GM19035 (cell line): ENCODE measurements around the gene ALG2.
A peak's percentile ranks its signal among the peaks of the same experiment; 100 is the strongest.

ENCODE experiments used
- ATAC-seq: cut with Tn5 transposase; IDR thresholded peaks from one replicate; pipeline ENCODE4 v1.9.1; 2021; ENCODE audit not compliant: unreplicated experiment

The ALG2 gene, protein sequence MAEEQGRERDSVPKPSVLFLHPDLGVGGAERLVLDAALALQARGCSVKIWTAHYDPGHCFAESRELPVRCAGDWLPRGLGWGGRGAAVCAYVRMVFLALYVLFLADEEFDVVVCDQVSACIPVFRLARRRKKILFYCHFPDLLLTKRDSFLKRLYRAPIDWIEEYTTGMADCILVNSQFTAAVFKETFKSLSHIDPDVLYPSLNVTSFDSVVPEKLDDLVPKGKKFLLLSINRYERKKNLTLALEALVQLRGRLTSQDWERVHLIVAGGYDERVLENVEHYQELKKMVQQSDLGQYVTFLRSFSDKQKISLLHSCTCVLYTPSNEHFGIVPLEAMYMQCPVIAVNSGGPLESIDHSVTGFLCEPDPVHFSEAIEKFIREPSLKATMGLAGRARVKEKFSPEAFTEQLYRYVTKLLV

GRCh38 chr9:99221621-99222415 is at the start of gene ALG2, which contains the start of gene SEC61B:
TSS of gene ALG2 (minus strand) at chr9:99221942. CDS start at chr9:99221894, 48 bp downstream.
TSS of gene SEC61B (plus strand) at chr9:99222282. CDS start at chr9:99222364, 82 bp downstream.
- peak; percentile 92 for ATAC-seq

- no peak for ATAC-seq
Measured at GRCh38 chr9:99270491-99270890, 48.7 kb upstream of the ALG2 start.

DNA sequence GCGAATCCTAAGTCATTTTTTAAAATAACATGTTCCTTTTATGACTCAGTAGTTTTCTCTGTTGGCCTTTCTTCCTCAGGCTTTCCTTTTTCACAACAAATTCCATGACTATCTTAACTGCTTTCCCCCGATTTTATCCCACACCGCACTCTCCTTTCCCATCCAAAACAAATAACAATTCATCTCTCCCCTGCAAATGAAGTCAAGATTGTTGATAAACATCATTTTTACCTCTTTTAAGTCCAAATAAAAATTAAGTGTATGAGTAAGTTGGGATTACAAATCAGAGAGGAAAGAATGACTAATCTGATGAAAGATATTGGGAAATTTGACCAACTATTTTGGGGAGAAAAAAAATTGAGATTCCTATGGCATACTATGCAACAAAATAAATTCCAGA is 47.7 kb upstream of the ALG2 start:
- ATAC-seq: no peak

GRCh38 chr9:99266255-99267023 is 44.7 kb upstream of the ALG2 start:
- peak; percentile 56 for ATAC-seq

DNA sequence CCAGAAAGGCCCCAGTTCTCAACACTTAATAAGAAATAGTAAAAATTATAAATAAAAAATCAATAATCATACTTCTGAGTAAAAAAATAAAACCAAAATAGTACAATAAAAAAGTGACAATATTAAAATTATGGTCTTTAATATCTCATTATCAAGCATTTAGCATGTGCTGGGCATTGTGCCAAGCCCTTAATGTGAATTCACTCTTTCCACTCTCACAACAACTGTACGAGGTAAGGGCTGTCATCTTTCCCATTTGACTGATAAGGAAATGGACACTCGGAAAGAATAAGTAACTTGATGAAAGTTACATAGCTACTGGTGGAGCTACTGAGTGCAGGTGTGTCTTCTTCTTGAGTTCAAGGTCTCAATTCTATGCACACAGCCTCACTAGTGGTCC is 43.9 kb upstream of the ALG2 start:
- no peak for ATAC-seq

GRCh38 chr9:99264070-99264680 is 42.4 kb upstream of the ALG2 start:
- ATAC-seq: no peak

- peak; percentile 63 for ATAC-seq
Measured at GRCh38 chr9:99262949-99263418, 41.2 kb upstream of the ALG2 start.

GRCh38 chr9:99261923-99262322 is 40.2 kb upstream of the ALG2 start:
- ATAC-seq: no peak

DNA sequence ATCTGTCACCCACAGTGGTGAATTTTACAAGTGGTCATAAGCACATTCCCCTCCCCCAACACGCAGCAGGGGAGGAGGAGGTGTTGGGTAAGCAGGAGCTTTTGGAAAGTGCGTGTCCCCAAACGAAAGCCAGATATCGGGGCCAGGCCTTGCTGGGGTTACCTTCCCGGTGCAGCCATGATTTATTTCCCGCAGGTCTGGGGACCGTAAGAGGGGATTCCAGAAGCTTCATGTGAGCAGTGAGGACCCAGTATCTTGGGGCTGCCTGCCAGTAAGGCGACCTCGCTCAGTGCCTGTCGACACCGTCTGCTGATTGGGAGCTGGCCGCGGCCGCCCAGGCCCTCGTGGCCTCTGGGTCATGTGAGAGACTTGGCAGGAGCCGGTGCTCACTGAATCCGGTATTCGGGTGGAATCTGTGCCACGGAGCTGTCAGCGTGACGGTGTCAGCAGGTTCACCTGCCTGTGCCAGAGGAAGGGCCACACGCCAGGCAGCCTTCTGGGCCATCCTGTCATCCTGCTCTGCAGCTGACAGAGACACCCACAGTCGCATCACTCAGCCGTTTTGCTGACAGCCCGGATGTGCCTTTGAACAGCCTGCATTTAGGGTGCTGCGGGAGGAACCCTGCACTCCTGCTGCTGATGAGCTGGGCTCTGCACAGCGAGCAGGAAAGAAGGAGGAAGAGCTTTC is 37.6 kb upstream of the ALG2 start:
- no peak for ATAC-seq

GRCh38 chr9:99257723-99258389 is 36.1 kb upstream of the ALG2 start:
- no peak for ATAC-seq

GRCh38 chr9:99255651-99256050 is 33.9 kb upstream of the ALG2 start:
- ATAC-seq: no peak

DNA sequence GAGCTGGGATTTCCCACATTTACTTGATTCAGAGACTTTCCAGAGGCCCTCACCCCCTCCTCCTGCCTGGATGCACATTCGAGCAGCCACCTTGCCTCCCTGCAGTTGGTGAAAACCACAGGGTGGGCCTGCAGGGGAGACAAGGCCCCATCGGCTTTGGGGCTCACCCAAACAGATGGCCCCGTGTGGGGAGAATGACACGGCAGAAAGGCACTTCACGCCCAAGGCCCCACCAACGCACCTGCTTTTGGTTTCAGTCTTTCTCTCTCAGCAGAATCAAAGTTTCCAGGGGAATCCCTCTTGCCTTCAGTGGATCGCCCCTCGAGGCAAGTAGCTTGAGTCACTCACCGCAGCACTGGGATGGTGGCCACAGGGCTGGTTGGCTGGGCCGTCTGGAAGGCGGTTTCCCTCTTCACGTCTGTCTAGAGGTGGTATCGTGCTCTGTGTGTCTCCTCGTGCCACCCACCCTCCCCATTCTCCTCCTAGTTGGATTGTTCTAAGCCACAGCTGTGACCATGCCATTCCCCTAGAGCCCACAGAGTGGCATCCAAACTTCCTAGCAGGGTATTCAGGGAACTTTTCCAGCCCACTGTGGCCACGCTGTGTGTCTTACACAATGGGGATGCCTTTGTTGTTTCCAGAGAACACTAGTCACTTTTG is 32.2 kb upstream of the ALG2 start:
- ATAC-seq: peak; percentile 81

DNA sequence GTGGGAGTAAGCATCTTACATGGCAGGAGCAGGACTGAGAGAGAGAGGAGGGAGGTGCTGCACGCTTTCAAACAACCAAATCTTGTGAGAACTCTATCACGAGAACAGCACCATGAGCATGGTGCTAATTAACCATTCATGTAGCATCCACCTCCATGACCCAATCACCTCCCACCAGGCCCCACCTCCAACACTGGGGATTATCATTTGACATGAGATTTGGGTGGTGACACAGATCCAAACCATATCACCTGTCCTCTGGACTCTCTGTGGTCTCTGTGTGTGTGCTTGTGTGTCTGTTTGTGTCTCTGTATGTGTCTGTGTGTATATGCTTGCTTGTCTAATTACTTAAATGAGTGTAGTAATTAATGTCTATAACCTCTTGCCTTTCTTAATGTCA is 31.4 kb upstream of the ALG2 start:
- ATAC-seq: peak; percentile 42

DNA sequence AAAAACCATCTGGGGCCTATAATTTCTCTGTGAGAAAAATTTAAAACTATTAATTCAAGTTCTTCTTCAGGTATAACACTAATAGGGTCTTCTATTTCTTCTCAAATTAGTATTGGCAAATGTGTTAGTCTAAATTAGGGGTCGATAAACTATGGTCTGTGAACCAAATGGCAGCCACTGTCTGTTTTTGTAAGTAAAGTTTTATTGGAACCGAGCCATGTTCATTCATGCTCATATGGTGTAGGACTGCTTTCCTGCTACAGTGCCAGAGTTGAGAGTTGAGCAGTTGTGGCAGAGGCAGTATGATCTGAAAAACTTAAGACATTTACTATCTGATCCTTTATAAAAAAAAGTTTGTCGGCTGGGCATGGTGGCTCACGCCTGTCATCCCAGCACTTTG is 29.4 kb upstream of the ALG2 start:
- ATAC-seq: no peak

GRCh38 chr9:99249619-99250018 is 27.9 kb upstream of the ALG2 start:
- ATAC-seq: no peak

DNA sequence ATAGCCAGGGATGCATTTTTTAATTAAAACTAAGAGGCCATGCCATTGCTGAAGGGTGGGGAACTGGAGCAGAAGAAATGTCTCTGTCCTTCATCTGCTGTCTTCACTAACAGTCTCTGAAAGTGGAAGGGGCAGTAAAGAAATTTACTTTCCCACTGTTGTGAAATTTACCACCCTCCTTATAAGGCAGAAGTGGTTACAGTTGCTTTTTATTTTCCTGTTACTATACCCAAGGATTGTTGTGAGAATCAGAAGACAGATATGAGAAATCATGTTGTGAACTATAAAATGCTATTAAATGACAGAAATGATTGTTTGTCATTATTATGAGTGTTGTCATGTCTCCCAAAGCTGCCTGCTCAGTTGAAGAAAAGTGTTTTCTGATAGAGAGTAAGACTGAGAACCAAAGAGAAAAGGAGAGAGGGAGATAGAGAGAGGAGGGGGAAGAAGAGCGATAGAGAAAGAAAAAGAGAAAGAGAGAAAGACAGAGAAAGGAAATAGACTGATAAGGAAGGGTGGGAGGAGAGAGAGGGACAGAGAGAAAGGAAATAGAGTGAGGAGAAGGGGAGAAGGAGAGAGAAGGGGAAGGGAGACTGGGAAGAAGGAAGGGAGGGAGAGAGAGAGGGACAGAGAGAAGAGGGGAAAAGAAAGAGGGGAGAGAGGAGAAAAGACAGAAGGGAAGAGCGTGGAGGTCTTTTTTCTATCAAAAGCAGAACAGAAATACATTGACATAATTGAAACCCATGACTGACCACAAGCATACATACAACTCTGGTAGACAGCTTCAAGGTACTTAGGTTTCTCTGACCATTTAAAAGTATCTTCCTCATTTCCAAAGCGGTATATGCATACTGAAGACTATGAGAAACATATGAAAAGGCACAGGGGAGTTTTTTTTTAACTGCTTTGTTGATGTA is 22.9 kb upstream of the ALG2 start:
- ATAC-seq: peak; percentile 96

DNA sequence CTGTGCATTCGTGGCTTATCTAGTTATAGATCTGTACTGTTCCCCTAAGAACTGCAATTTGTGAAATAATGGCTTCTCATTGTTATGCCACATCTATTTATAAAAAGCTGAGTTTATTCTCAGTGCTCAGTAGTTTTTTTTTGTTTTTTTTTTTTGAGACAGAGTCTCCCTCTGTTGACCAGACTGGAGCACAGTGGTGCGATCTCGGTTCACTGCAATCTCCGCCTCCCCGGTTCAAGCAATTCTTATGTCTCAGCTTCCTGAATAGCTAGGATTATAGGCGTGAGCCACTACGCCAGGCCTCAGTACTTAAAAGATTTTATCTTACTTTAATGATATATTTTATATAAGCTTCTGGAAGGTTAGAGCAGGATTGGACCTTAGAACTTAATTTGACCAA is 19.4 kb upstream of the ALG2 start:
- no peak for ATAC-seq
